Tongue (tissue), 2 donors: ENCODE data around the gene HPS4. TPM values are rescaled to one million over a fixed set of nuclear protein-coding genes. Genes with fewer than 3 reads are reported as not detected.
"Not testable (repeated sequence)": the region's sequence is repeated elsewhere in the genome, so short reads cannot be mapped to it uniquely, and the experiment has no call there.

ENCODE experiments used
- DNase-seq: peaks from one replicate; pipeline ENCODE4 v3.0.0-alpha.2; 2015
- total RNA-seq: library from RNA; depleted of rRNA; stranded (reverse); fragments of >200 nt; gene quantifications from one replicate; pipeline ENCODE4 v1.2.3, GENCODE V29; 2014

The HPS4 gene
- 27.8 TPM for total RNA-seq

GRCh38 chr22:26483439-26484359 is at the start of gene HPS4, which contains the start of gene SRRD:
Gene HPS4 (minus strand): TSS chr22:26483783. CDS start chr22:26481762, 2,021 bp downstream.
Gene SRRD (plus strand): TSS chr22:26483877. CDS start chr22:26483891, 14 bp downstream.
- peak; percentile 95 for DNase-seq

- DNase-seq = no peak
These were observed 45.8 kb upstream of the HPS4 start for GRCh38 chr22:26529345-26529744.

GRCh38 chr22:26528518-26528917 is 44.9 kb upstream of the HPS4 start:
- DNase-seq = not testable (repeated sequence)

- no peak for DNase-seq
These were observed 44.2 kb upstream of the HPS4 start for GRCh38 chr22:26527574-26528465.

GRCh38 chr22:26527167-26527566 is 43.6 kb upstream of the HPS4 start:
- DNase-seq = no peak

GRCh38 chr22:26525946-26526564 is 42.5 kb upstream of the HPS4 start:
- no peak for DNase-seq

GRCh38 chr22:26524870-26525269 is 41.3 kb upstream of the HPS4 start:
- no peak for DNase-seq

GRCh38 chr22:26522592-26522991 is 39.0 kb upstream of the HPS4 start:
- no peak for DNase-seq

- no peak for DNase-seq
These were observed 38.4 kb upstream of the HPS4 start for GRCh38 chr22:26522012-26522411.

GRCh38 chr22:26517429-26517828 is 33.8 kb upstream of the HPS4 start:
- DNase-seq = no peak

GRCh38 chr22:26516503-26516902 is 32.9 kb upstream of the HPS4 start:
- no peak for DNase-seq

- DNase-seq = no peak
These were observed 32.3 kb upstream of the HPS4 start for GRCh38 chr22:26515931-26516330.

GRCh38 chr22:26514419-26515161 is 31.0 kb upstream of the HPS4 start:
- no peak for DNase-seq

GRCh38 chr22:26513838-26514237 is 30.3 kb upstream of the HPS4 start:
- no peak for DNase-seq

- DNase-seq = peak; percentile 97
These were observed 28.7 kb upstream of the HPS4 start, which contains the start of gene TFIP11 for GRCh38 chr22:26512149-26512793. Gene TFIP11 (minus strand): TSS chr22:26512473. CDS start chr22:26510272, 2,201 bp downstream.

GRCh38 chr22:26508148-26508547 is 24.6 kb upstream of the HPS4 start:
- no peak for DNase-seq

- DNase-seq = no peak
These were observed 20.2 kb upstream of the HPS4 start for GRCh38 chr22:26503758-26504157.

- DNase-seq = peak; percentile 56
These were observed 19.3 kb upstream of the HPS4 start for GRCh38 chr22:26502688-26503561.

GRCh38 chr22:26501996-26502395 is 18.4 kb upstream of the HPS4 start:
- DNase-seq = no peak

GRCh38 chr22:26499188-26499703 is 15.7 kb upstream of the HPS4 start:
- DNase-seq = no peak
